HepG2 (cell line): Measurements from ENCODE around the gene MSRB3. TPM values are rescaled to one million over a fixed set of nuclear protein-coding genes. Genes with fewer than 3 reads are reported as not detected.

Source experiments
- ATAC-seq: fragments of 200-7000 bp; cut with Tn5 transposase; 3 replicates; pipeline ENCODE4 v1.9.1; 2020; ENCODE audit warnings: mild to moderate bottlenecking, moderate library complexity
- BruUV-seq: library from RNA; stranded (reverse); fragments of 400-500 nt; replicated peaks from 2 replicates; lab custom pipeline; 2021; lab: Mats Ljungman, UMichigan
- CTCF ChIA-PET: fragments of 300-600 bp; formaldehyde crosslinking; extraction: SDS; loops from one replicate; lab custom pipeline; 2021; ENCODE audit warnings: low total read pairs, inconsistent platforms, low intra/inter-chr PET ratio; lab: Yijun Ruan, JAX
- POLR2A ChIA-PET: fragments of 350-600 bp; sonication (Branson Sonifier 250); formaldehyde crosslinking; loops from one replicate; lab custom pipeline; 2020; ENCODE audit warnings: antibody characterized with exemption, inconsistent platforms; lab: Yijun Ruan, JAX
- DNase-seq: peaks from one replicate; pipeline ENCODE4 v3.0.0-alpha.2; 2015; ENCODE audit warnings: low spot score
- FAIRE-seq: peaks from 3 replicates; lab custom pipeline; 2011; peaks lifted over from hg19 to GRCh38; lab: Jason Lieb, UNC
- H2AFZ ChIP-seq: one replicate; pipeline ENCODE4 v1.6.1; 2011; ENCODE audit warnings: low read length, inconsistent platforms
- H3K27ac ChIP-seq: fragments of 300-600 bp; 3 replicates; pipeline ENCODE4 v1.8.0; 2011; ENCODE audit warnings: mixed run types, mild to moderate bottlenecking, mixed read lengths, low read length, inconsistent platforms; ENCODE audit not compliant: insufficient read depth; ENCODE audit errors: extremely low read length
- H3K27me3 ChIP-seq, 2 experiments: fragments of 200-600 bp in 1 of 2; 2 replicates in 1 of 2; 3 replicates in 1 of 2; pipeline versions ENCODE4 v1.6.0 to v1.8.0; 2011; ENCODE audit warnings: low read length in 2 of 2, mild to moderate bottlenecking in 2 of 2, moderate library complexity in 2 of 2, inconsistent platforms in 1 of 2; ENCODE audit not compliant: insufficient read depth in 2 of 2, control insufficient read depth in 1 of 2
- H3K36me3 ChIP-seq, 2 experiments: fragments of 200-600 bp in 1 of 2; replicated peaks in 1 of 2; 2 replicates in 1 of 2; 3 replicates in 1 of 2; pipeline versions ENCODE4 v1.5.1 to v1.8.0; 2011; ENCODE audit warnings: low read length in 2 of 2, inconsistent platforms in 1 of 2; ENCODE audit not compliant: insufficient read depth in 2 of 2, control insufficient read depth in 1 of 2
- H3K4me1 ChIP-seq: 2 replicates; pipeline ENCODE4 v1.5.1; 2012; ENCODE audit warnings: low read length, inconsistent platforms; ENCODE audit not compliant: insufficient read depth
- H3K4me2 ChIP-seq: 2 replicates; pipeline ENCODE4 v1.6.0; 2011; ENCODE audit warnings: low read depth, low read length, inconsistent platforms
- H3K4me3 ChIP-seq, 3 experiments: fragments of 200-600 bp in 1 of 3; sonication (generic), shearing (Covaris generic) in 1 of 3; replicated peaks in 1 of 3; 2 replicates each; pipeline ENCODE4 v1.5.1; 2011 to 2016; ENCODE audit warnings: low read length in 3 of 3, inconsistent platforms in 2 of 3, low read depth in 2 of 3, mild to moderate bottlenecking in 2 of 3, control low read depth in 1 of 3, mixed read lengths in 1 of 3; ENCODE audit not compliant: insufficient read depth in 1 of 3
- H3K79me2 ChIP-seq: one replicate; pipeline ENCODE4 v1.6.1; 2011; ENCODE audit warnings: low read length, inconsistent platforms; ENCODE audit not compliant: insufficient read depth
- H3K9ac ChIP-seq: 2 replicates; pipeline ENCODE4 v1.6.0; 2011; ENCODE audit warnings: mild to moderate bottlenecking, low read depth, low read length, inconsistent platforms; ENCODE audit not compliant: insufficient read depth
- H3K9me3 ChIP-seq: 2 replicates; pipeline ENCODE4 v1.5.1; 2012; ENCODE audit warnings: mild to moderate bottlenecking, low read length
- H4K20me1 ChIP-seq: 2 replicates; pipeline ENCODE4 v1.6.0; 2011; ENCODE audit warnings: inconsistent platforms, mild to moderate bottlenecking, low read length, moderate library complexity; ENCODE audit not compliant: insufficient read depth
- NFIC ChIP-seq: IDR thresholded peaks from 2 replicates; pipeline ENCODE4 v1.6.1; 2012; ENCODE audit warnings: mild to moderate bottlenecking, low read length, inconsistent platforms
- SKIL ChIP-seq: sonication (generic); formaldehyde crosslinking; IDR thresholded peaks from 2 replicates; pipeline ENCODE4 v1.8.0; 2022; ENCODE audit warnings: missing genetic modification reagents, mild to moderate bottlenecking, moderate library complexity, borderline replicate concordance
- SNAPC2 ChIP-seq: sonication (generic); formaldehyde crosslinking; IDR thresholded peaks from 2 replicates; pipeline ENCODE4 v1.8.1; 2022; ENCODE audit warnings: mild to moderate bottlenecking, missing genetic modification reagents
- YY1 ChIP-seq: IDR thresholded peaks from 2 replicates; pipeline ENCODE4 v1.6.1; 2011; ENCODE audit warnings: low read length, low read depth, moderate library complexity, mild to moderate bottlenecking; ENCODE audit not compliant: insufficient read depth, insufficient replicate concordance
- ZBTB10 ChIP-seq: sonication (generic); formaldehyde crosslinking; IDR thresholded peaks from 2 replicates; pipeline ENCODE4 v1.4.0; 2020; ENCODE audit warnings: missing genetic modification reagents, borderline replicate concordance
- ZBTB7A ChIP-seq: sonication (generic); formaldehyde crosslinking; IDR thresholded peaks from 2 replicates; pipeline ENCODE4 v1.8.0; 2022; ENCODE audit warnings: mild to moderate bottlenecking, missing genetic modification reagents
- ZIK1 ChIP-seq: sonication (generic); formaldehyde crosslinking; IDR thresholded peaks from 2 replicates; pipeline ENCODE4 v1.5.0; 2020; ENCODE audit warnings: mild to moderate bottlenecking, low read depth, missing genetic modification reagents, borderline replicate concordance
- ZNF256 ChIP-seq: sonication (generic); formaldehyde crosslinking; conservative IDR thresholded peaks from 2 replicates; pipeline ENCODE4 v1.4.0; 2020; ENCODE audit warnings: missing genetic modification reagents
- ZNF354B ChIP-seq: sonication (generic); formaldehyde crosslinking; IDR thresholded peaks from 2 replicates; pipeline ENCODE4 v1.8.0; 2022; ENCODE audit warnings: mild to moderate bottlenecking, missing genetic modification reagents
- ZNF547 ChIP-seq: sonication (generic); formaldehyde crosslinking; IDR thresholded peaks from 2 replicates; pipeline ENCODE4 v1.5.1; 2020; ENCODE audit warnings: mild to moderate bottlenecking, missing genetic modification reagents
- ZNF775 ChIP-seq: sonication (generic); formaldehyde crosslinking; IDR thresholded peaks from 2 replicates; pipeline ENCODE4 v1.4.0; 2020; ENCODE audit warnings: missing genetic modification reagents, mild to moderate bottlenecking, moderate library complexity, borderline replicate concordance
- WGBS: methylation state at CpG from one replicate; pipeline ENCODE4 v1.1.6; 2017; ENCODE audit warnings: low lambda C conversion rate; 5-methylcytosine and 5-hydroxymethylcytosine counted together
- in situ Hi-C: cut with HindIII; loops from 2 replicates; pipeline ENCODE4 v1.10.0; 2017; ENCODE audit warnings: low pct_unique_long_range_greater_than_20kb; ENCODE audit not compliant: extremely low pct_ligation_motif_present
- intact Hi-C: fragments of 100-400 bp; cut with micrococcal nuclease; formaldehyde crosslinking; loops from one replicate; pipeline ENCODE4 v1.10.0; 2022; ENCODE audit not compliant: unreplicated experiment
- polyA plus RNA-seq, 8 experiments: library from polyadenylated mRNA; depleted of rRNA in 3 of 8; stranded (reverse) in 7 of 8; unstranded in 1 of 8; fragments of >200 nt; fragmentation: Illumina TruSeq in 4 of 8; extraction: Trizol in 4 of 8; gene quantifications; 2 replicates each; pipeline versions ENCODE4 v1.2.1 to v1.2.3, GENCODE V29; 2011 to 2016; ENCODE audit warnings: low read depth in 4 of 8, missing spikeins in 1 of 8, mixed read lengths in 1 of 8; ENCODE audit not compliant: insufficient read depth in 1 of 8
- total RNA-seq, 5 experiments: library from RNA; depleted of rRNA; stranded (reverse); fragments of >200 nt; fragmentation: Illumina TruSeq; extraction: Trizol; gene quantifications; 2 replicates each; pipeline ENCODE4 v1.2.3, GENCODE V29; 2016; ENCODE audit warnings: low read depth in 1 of 5

Gene MSRB3
- total and polyA plus RNA-seq, 2 of the 13 experiments (the other 11 are each of a cell fraction or from before 2014, with no cell fraction given), result 1.5 to 1.9 TPM

DNA sequence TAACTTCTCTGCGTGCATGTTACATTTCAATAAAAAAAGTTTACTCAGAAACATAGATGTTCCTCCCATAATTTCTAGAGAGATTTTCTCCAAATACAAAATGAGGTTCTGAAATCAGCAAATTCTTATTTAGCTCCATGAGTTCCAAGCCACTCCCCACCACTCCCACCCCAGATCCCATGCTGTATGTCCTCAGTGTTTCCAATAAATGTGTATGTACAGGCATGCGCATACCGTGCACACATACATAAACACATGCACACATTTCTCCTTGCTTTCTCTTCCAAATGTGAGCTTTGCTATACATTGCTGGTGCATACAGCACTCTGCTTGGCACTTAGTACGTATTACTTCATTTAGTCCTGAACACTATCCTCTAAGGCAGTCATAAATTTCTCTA is 209.7 kb downstream of the MSRB3 start:
- in situ Hi-C loops, result no loop called here
- FAIRE-seq (no peak), DNase-seq (no peak), ATAC-seq (no peak)
- no peak overlapping the region for H3K27ac ChIP-seq
- 63% methylated on average over 4 of the region's 4 CpGs for WGBS
- no peak overlapping the region for H3K4me2 ChIP-seq
- no peaks in the 10 kb centered on the region for H4K20me1 ChIP-seq
- CTCF ChIA-PET, result no interaction called here
- no peaks in the 10 kb centered on the region for H3K79me2 ChIP-seq
- no TSS peak for BruUV-seq
- no peaks in the 10 kb centered on the region for H3K4me1 ChIP-seq
- no peaks in the 10 kb centered on the region for H3K27me3 ChIP-seq
- no peak overlapping the region for H3K4me3 ChIP-seq
- intact Hi-C loops, result no loop called here
- POLR2A ChIA-PET, result no interaction called here
- no peak overlapping the region for H2AFZ ChIP-seq
- H3K9me3 ChIP-seq, result peaks cover 22% of the 10 kb centered on the region
- H3K9ac ChIP-seq, result no peak overlapping the region
- H3K36me3 ChIP-seq, result no peaks in the 10 kb centered on the region
- TF ChIP-seq SNAPC2 (CRISPR knock-in tag) (no peak), ZNF354B (CRISPR knock-in tag) (no peak), ZNF547 (CRISPR knock-in tag) (no peak), ZBTB7A (CRISPR knock-in tag) (no peak), ZNF775 (no peak), SKIL (no peak), YY1 (no peak)
- TF ChIP-seq, all 625 proteins: peak for 0

- intact Hi-C loops (no loop called here), in situ Hi-C loops (no loop called here)
- H4K20me1 ChIP-seq, result no peaks in the 10 kb centered on the region
- no peaks in the 10 kb centered on the region for H3K79me2 ChIP-seq
- H3K4me3 ChIP-seq, result no peak overlapping the region
- no peak overlapping the region for H3K27ac ChIP-seq
- ChIA-PET POLR2A (no interaction called here), CTCF (no interaction called here)
- no peaks in the 10 kb centered on the region for H3K36me3 ChIP-seq
- peaks cover 17% of the 10 kb centered on the region for H3K4me1 ChIP-seq
- H3K27me3 ChIP-seq, result no peaks in the 10 kb centered on the region
- FAIRE-seq, result no peak
- H3K9me3 ChIP-seq, result peaks cover 1% of the 10 kb centered on the region; the same call in 1 of the 2 replicates
- H3K4me2 ChIP-seq, result no peak overlapping the region
- no peak overlapping the region for H2AFZ ChIP-seq
- no TSS peak for BruUV-seq
- ATAC-seq, result no peak
- H3K9ac ChIP-seq, result no peak overlapping the region
- no peak for DNase-seq
- TF ChIP-seq ZBTB10 (CRISPR knock-in tag) (no peak), ZNF256 (no peak), NFIC (no peak), ZIK1 (CRISPR knock-in tag) (no peak)
Measured at GRCh38 chr12:65490250-65490649, 211.8 kb downstream of the MSRB3 start.
